Measurements from ENCODE around the gene CDH4. TPM values are rescaled to one million over a fixed set of nuclear protein-coding genes. Genes with fewer than 3 reads are reported as not detected.

CDH4 gene
- total RNA-seq, 1 donor from 2014 or later, result not detected

DNA sequence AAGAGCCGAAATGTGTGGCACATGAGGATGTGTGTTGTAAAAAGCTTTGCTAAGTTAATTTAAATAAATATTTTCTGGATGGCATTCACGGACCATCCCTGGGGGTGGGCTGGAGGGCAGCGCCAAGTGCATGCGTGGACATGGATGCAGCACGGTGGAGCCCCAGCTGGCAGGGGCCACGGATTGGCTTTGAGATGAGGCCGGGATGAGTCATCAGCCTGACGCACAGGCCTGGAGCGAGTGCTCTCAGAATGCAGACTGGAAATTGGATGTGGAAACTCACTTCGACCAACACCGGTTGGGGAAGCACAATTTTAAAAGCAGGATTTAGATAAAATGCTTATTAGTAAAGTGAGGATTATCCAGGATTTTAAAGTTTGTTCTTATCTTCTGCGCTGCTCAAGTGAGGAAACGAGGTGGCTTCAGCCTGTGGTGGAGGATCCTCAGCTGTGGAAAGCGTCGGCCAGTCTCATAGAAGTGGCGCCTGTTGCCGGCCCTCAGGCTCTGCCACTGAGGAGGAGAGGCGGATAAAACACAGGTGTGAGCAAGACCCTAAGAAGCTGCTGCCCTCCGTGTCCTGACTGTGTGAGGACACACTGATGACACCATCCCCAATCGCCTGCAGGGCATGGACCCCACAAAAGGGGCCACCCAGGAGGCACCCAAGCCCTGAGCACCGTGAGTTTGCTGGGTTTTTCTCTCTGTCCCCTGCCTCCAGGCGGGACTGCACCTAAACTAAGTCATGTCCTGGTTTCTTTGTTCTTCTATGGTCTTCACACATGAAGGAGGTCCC is 279.7 kb downstream of the CDH4 start:
- DNase-seq (ENCODE audit: low spot score), result no peak

DNA sequence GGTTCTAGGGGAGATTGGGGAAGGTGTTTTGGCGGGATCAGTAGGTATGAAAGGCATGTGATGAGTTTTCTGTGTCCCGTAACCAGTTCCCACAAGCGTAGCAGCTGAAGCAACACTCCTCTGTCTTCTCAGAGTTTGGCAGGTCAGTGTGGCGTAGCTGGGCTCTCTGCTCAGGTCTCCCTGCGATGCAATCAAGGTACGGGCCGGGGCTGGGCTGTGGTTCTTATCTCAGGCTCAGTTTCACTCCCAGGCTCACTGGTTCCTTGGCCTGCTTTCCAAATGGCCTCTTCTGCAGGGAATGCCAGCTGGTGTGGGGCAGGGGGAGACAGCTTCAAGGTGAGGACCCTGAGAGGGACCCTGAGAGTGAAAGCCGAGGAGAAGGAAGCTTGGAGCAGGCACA is 280.7 kb downstream of the CDH4 start:
- DNase-seq (ENCODE audit: low spot score), result no peak

DNA sequence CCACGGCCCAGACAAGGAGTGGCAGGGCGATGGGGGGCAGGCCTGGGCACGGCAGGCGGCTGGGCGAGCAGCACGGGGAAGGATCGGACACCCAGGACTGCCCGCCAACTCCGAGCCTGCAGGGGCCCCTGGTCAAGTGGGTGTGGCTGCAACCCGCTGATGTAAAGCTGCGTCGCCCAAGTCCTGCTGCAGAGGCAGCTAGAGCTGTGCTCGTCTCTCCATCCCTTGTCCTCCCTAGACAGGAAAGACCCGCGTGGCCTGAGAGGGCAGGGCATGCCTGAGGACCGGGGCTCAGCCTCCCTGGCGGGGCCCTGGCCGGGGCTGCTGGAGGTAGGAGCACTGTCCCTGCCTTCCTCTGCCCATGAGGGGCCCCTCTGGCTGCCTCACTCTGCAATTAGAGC is 281.2 kb downstream of the CDH4 start:
- DNase-seq (ENCODE audit: low spot score), result no peak

DNA sequence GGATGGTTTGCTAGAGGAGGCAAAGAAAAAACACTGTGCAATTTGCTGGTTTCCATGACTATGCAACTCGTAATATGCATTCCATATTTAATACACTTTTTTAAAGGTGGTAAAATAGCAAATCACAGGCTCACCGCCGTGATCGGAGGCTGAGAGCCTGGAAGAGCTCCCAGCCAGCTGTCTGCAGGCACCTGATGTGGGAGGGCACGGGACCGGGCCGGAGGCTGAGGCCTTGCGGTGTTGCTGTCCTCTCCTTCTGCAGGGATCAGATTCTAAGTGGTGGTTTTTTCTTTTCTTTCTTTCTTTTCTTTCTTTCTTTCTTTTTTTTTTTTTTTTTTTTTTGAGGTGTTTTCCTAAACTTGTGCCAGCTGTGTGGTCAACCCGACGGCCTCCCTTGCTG is 282.3 kb downstream of the CDH4 start:
- no peak for DNase-seq (ENCODE audit: low spot score)

DNA sequence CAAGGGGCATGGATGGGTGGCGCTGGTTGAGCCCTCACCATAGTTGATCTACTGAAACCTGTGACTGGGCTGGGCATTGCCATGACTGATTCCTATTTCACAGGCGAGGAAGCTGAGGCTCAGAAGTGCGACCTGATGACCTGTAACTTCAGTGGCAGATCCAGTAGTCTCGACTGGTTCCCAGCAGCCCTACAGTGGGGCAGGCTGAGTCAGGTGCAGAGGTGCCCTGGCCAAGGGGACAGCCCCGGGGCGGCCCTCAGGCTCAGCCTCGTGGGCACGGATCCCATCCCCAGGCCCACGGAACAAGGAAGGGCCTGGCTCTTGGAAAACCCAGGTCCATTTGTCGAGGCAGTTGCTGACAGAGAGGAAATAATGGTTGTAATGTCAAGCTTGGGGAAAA is 283.0 kb downstream of the CDH4 start:
- no peak for DNase-seq (ENCODE audit: low spot score)

DNA sequence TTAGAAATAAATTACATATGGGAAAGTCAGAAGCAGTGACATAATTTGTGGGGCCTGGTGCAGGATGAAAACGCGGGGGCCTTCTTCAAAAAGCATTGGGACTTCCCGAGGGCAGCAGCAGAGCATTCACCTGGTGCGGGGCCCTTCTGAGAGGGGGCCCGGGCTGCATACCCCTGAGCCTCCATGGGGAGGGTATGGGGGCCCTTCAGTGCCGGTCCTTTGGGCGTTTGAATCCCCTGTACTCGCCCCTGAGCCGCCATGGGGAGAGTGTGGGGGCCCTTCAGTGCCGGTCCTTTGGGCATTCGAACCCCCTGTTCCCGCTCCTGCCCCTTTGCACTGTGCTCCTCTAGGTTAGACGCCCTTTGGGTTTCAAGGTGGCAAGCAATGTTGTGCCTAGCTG is 283.5 kb downstream of the CDH4 start:
- DNase-seq (ENCODE audit: low spot score), result no peak

DNA sequence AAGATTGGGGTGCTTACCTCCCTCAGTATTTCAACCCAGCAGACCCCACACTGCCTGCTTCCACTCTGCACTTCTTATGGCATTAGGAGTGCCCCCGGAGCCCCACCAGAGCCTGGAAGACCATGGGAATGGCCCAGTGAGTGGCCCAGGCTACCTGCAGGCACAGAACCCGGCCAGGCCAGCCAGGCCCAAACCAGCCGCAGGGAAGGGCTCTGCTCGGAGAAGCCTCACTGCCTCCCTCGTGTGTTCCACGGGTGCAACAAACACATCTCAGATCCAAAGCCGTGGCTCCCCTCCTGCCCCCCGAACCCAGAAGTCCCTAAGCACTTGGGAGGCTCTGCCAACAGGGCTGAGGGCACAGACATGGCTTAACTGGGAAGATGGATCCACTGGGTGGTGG is 283.9 kb downstream of the CDH4 start:
- DNase-seq (ENCODE audit: low spot score), result no peak

DNA sequence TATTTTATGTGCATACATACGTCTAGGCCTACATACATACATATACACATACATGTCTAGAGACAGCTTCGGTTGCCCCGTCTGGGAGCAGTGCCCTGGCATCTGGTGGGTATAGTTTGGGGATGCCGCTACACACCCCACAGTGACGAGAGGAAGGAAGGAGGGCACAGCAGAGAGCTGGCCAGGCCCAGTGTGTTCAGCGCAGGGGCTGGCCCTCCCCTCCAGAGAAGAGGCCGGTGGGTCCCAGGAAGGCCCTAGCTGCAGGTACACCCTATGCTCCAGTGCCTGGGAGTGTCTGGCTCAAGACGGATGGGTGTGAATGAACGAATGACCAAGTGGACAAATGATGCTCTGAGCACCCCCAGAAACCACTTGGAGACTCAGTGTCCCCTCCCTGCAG is 284.6 kb downstream of the CDH4 start:
- DNase-seq (ENCODE audit: low spot score), result no peak

DNA sequence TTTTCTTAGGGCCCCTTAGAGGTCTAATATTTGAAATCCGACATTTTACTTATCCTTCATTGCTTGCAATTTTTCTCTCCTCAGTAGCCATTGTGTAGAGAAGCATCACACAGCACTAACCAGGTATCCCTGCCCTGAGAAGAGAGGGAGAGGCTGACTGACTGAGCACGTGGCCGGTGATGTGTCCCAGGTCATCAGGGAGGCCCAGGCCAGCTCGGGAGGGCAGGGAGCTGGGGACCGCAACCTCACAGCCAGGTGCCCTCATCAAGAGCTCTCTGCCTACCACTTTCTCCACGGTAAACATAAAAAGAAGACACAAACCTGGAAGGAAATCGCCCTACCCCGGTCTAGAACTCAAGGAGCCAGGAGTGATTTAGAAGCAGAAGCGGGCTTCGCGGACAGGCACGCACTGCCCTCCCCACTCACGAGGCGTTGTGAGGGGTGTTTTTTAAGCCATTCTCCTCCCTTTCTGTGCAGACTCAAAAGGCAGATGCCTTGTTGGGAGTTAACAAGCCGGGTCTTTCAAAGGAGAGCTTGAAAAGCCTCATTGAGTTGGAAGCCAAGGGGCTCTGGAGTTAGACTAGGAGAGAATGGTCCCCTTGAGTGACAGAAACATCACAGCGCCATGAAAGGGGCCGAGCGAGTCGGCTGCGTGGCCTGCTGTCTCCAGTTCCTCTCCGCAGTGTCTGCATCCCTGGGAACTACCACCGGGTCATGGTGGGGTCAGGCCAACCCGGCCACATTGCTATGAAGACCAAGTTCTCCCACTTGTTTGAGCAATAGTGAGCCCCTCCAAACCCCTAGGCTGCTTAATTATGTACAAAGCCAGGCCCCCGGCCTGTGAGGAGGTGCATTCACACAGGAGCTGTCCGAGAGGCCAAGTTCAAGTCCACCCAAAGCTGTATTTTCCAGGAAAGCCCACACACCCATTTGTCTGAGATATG is 285.4 kb downstream of the CDH4 start:
- DNase-seq (ENCODE audit: low spot score), result no peak

DNA sequence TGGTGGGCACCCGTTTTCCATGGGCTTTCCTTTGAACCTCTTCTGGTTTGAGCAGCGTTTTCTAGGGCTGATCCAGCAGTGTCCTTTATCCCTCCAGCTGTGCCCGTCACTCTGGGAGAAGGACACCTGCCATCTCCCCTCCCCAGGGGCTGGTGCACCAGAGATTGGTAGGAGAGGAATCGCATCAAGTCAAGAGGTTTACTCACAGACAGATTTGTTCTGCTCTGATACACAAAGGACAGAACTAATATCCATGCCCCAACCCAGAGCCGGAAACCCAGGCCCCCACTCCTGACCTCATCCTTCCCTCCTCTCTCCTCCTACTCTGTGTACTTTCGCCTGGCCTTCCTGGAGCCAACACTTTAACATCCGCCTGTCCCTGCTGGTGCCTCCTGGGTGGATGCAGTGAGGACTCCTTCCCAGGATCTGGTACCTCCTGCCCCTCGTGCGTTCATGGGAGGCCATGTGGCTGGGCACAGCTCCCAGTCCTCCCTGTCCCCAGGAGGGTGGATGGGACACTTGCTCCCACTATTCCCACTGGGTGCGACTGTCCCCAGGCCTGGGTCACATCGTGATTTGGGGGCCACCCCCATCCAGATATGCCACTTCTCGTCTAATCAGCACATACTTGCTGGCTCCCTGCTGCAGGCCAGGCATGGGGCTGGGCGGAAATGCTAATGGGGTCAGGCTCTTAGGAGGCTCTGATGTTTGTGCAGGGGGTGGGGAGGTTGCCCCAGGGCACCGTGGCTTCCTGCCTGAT is 286.3 kb downstream of the CDH4 start:
- no peak for DNase-seq (ENCODE audit: low spot score)

DNA sequence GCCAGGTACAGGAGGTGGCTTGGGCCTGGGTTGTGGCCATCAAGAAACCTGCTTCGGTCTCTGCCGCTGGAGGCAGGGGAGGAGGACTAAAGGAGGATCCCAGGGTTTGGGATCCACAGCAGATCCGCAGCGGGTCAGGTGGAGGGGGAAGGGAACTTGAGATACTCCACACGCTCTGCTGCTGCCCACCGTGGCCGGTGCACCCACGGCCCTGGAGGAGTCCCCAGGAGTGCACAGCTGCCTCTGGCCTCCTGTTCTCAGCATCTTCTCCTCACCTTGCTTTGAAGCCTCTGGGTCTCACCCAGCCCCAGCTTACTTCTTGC is 286.8 kb downstream of the CDH4 start:
- no peak for DNase-seq (ENCODE audit: low spot score)

DNA sequence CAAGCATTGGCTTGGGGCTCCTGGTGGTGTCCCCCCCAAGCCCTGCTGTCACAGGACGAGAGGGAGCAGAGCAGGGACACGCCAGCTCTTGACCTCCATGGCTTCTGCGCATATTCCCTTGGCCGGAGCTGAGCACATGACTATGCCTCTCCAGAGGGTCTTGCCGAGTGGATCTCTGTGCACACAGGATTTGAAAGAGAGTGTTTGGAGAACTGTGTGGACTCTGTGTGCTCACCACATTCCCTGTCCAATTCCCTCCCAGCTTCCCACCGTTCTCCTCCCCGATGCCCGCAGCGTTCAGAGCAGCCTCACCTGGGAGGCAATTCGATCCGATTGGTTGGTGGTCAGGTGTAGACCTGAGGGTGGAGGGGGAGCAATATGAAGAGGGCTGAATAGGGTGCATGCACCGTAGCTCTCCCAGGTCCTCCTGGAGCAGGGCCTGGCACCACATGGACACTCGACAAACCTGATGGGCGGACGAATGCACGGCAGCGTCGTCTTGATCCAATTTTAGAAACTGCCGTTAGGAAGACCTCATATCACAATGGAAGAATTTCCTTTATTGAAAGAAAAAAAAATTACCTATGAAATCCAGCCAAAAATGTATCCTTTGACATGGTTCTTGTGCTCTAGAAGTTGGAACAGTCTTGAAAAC is 287.8 kb downstream of the CDH4 start:
- DNase-seq (ENCODE audit: low spot score), result no peak

DNA sequence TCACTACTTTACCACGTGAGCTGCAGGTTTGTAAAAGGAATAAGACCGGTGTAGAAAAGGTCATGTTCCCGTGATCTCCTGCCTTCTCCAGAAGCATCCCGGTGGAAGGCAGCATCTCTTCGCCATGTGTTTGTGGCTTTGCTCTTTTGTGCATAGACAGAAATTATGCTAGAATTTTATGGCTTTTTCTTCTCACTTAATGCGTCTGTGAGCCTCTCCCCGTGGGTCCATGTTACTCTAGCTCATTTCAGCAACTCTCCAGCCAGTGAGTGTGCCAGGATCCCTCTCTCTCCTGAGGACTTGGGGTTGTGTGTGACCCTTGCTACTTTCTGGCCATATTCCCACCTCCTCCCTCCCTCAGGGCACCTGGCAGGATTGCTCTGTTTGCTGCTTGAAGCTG is 289.5 kb downstream of the CDH4 start:
- DNase-seq (ENCODE audit: low spot score), result no peak

DNA sequence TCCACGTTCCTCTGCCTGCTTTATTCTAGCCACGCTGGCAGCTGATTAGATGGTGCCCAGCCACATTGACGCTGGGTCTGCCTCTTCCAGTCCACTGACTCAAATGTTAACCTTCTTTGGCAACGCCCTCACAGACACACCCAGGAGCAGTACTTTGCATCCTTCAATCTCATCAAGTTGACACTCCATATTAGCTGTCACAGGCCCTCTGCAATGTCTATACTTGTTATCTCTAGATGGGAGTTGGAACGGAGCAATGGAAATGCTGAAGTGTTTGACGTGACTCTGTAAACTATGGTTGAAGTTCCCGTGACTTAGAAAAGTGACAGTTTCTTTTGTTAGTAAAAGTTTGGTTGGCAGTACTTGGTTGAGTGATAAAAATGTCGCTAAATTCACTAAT is 291.0 kb downstream of the CDH4 start:
- no peak for DNase-seq (ENCODE audit: low spot score)

DNA sequence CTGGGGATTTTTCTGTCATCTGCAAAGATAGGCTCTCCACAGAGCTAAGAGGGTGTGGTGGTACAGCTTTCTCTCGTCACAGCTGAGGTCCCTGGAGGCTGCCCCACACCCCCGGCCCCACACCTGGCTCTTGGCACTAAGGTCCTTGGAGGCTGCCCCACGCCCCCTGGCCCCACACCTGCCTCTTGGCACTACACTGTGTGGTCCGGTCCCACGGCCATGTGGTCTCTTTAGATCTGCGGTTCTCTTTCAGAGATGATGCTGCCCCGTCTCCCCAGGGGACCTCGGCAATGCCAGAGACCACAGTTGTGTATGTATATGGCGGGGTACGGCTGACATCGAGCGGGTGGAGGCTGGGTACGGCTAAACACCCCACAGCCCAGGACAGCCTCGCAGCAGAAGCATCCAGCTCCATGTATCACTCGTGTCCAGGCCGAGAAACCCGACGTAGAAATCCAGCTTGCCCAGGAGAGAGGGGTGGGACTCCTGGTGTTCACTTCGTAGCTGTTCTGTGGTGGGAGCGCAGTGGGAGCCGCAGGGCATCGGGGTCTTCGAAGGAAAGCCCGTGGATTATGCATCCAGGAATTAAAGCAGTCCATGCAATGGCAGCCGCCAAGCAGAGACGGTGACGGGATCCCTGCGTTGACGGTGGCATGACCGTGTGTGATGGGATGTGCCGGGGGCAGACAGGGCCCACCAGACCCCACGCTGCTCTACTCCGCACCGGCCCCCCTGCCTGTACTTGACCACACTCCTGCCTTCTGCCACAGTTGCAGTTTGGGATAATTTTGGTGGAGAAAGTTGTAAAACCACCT is 292.1 kb downstream of the CDH4 start:
- DNase-seq (ENCODE audit: low spot score), result no peak

DNA sequence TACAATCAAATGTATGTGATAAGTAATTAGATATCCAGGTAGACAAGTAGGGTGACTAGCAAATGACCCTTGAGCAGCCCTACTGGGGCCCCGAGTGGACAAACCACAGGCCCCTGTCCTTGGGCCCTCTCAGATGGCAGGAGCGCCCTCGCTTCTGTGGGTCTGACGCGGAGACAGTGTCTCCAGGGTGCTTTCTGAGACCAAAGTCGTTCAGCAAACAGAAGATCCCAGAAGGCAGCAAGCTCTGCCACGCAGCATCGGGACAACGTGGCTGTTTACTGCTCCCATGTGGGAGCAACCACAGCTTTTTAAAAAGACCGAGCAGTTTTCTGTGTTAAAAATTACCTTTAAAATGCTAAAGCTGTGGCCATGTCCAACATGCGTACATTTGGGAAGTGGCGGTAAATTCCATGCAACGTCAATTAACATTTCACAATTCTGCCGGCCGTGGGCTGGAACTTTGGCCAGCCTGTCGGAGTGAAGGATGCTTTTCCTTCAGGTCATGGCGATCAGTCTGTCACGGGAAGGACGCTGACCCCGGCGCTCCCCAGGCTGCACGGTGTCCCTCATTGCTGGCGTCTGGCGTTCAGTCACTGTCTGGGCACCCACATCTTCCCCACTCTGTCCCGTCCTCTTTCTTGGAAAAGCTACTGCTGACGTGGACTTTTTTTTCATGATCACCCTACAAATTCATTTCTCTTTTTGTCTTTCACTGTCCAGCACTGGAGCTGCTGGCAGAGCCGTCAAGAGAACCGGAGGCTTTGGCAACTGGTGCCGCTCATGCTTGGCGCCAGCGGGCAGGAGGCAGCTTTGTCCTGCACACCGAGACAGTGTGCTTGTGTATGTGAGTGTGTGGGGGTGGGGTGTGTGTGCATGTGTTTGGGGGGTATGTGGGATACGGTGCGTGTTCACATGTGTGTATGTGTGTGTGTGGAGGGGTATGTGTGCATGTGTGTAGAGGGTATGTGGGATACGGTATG is 293.1 kb downstream of the CDH4 start:
- no peak for DNase-seq (ENCODE audit: low spot score)

DNA sequence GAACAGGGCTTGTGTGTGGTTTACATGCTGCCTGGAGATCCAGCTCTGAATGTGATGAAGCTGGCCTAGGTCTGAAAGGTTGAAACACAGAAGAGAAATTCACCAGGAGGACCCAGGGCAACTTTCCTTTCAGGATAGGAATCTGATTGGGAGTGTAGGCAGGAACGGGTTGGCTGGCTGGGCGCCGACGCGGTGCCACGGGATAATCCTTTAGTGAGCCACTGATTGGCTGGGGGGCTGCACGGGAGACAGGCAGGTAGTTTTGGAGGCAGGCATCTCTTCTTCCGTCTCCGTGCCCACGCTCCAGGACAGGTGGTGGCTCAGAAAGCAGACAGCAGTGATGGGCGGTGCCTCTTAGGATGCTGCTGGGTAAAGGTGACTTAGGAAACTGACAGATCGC is 294.6 kb downstream of the CDH4 start:
- DNase-seq (ENCODE audit: low spot score), result no peak

DNA sequence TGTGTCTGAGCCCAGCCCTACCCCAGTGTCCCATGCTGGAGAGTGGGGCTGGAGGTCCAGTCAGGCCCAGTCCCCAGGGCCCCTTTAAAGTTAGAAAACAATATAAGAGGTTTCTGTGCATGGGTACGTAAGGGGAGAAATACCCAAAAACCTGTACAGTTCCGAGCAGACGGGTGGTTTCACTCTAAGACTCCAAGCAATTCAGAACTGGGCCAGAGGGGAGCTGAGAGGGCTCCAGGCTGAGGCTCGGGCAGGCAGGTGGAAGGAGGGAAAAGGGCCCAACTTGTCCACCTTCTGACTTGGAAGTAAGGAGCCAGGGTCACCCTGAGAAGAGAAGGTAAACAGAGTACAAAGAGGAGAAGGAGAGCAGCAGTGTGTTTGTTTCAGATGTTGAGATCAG is 296.0 kb downstream of the CDH4 start:
- DNase-seq (ENCODE audit: low spot score), result no peak

DNA sequence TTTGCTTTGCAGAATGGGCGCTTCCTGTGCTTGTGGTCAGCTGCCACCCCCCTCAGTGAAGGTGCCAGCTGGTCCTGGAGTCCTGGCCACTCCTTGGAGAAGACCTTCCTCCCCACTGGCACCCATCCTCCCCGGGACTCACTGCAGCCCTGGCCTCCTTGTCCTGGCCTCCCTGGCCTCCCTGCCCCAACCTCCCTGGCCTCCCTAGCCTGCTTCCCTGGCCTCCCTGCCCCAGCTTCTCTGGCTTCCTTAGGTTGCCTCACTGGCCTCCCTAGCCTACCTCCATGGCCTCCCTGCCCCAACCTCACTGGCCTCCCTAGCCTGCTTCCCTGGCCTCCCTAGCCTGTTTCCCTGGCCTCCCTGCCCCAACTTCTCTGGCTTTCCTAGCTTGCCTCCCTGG is 297.8 kb downstream of the CDH4 start:
- no peak for DNase-seq (ENCODE audit: low spot score)

Data from mesenteric fat pad (tissue), 1 donor.